Measurements from ENCODE around the gene CARMIL1.
A peak's percentile ranks its signal among the peaks of the same experiment; 100 is the strongest.

Gene CARMIL1

DNA sequence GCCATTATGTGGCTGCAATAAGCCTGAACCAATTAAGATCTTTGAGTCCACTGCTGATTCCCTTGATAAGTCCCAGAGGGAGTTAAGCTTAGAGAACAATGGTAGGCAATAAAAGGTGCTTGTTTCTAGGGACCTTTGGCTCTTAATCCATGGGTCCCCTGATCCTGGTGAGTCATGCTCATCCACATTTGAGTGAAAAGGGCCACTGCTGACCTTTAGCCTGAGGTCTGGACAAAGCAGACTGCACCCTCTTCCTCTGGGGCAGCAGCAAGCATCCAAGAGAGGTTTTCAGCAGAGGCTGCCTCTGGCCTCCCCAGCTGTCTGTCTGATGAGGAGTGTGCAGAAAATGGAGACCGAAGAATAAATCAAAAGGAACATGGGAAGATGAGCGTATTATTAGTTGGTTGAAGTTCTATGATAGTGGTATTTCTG, 356.7 kb downstream of the CARMIL1 start:
- no peak for DNase-seq

DNA sequence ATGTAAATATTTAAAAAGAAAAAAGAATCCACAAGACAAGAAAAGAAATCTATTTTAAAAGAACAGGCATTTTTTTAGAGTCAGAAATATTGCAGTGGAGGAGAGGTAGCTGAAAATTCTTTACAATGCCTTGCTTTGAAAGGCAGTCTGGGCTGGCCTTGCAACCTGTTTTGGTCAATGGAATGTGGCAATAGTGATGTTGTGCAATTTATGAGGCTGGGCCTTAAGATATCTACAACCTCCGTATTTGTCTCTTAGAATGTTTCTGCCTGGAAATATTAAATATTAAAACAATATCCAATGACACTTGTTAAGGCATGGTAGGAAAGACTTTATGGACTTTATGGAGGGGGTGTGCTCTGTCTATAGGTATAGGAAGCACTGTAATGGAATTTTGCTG, 358.0 kb downstream of the CARMIL1 start:
- no peak for DNase-seq

DNA sequence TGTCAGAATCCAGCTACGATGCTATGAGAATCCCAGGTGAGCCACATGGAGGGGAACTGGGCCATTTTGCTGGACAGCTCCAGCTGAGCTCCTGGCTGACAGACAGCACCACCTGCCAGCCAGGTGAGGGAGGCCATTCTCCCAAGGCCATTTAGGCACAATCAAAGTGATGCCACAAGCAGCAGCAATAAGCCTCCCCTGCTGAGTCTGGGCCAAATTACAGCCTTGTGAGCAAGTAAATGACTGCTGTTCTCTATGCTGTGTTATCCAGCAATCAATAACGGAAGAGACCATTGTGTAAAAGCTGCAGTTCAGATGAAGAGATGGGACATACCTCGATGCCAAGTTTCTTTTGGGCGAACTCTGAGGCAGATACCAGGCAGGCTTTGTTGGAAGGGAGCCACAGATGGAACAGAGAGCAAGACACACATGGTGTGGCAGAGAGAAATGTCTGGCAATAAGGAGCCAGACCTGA, 358.8 kb downstream of the CARMIL1 start:
- peak; percentile 43 for DNase-seq

- DNase-seq: no peak
These were observed 360.5 kb downstream of the CARMIL1 start for GRCh38 chr6:25639653-25640052.

- DNase-seq: no peak
These were observed 361.3 kb downstream of the CARMIL1 start for GRCh38 chr6:25640446-25640845.

DNA sequence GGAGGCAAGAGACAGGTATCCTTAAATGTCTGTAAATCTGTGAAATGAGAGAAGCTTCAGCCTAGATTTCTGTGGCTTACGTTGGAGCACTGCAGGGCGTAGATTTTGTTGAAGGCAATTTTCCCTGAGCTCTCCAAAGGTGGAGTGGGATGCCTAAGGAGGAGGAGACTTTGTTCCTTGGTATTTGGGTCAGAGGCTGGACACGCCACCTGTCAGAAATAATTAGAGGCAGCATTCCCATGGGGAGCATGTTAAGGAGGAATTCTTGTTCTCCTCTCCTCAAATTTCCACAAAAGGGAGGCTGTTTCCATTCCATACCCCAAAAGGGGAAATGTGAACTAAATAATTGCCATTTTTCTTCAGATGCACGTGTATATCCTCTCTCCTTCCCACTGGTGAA, 361.7 kb downstream of the CARMIL1 start:
- DNase-seq: no peak

- DNase-seq: no peak
These were observed 362.2 kb downstream of the CARMIL1 start for GRCh38 chr6:25641377-25641776.

DNA sequence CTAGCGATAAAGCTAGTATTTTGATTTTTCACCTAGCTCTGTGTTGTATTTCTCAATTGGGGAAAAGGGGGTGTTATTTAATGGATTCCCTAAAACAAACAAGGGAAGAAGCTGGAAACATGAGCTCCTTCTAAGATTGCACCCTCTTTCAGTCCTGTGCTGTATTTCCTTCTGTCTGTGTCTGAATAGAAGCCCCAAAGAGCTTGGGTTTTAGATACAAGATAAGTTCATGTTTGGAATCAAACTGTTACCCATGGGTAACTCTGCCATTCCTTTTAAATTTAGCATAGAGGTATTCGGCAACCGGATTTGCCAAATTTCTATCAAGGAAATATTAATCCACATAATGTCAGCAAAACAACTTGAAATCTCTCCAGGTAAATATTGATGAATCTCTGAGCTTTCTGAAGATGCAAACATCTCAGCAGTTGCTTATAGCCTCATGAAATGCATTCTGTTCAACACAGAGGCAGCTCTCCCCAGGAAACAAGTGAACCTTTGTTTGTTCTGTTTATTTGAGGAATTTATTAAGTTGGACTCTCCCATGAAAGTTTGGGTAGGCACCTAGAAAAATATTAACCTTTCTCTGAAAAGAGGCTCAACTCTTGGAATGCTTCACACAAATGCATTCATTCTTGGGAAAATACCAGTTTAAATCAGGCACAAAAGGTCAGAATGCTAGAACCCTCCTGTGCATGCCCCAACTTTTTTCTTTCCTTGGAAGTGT, 362.9 kb downstream of the CARMIL1 start:
- DNase-seq: no peak

- no peak for DNase-seq
These were observed 363.6 kb downstream of the CARMIL1 start for GRCh38 chr6:25642667-25643328.

- no peak for DNase-seq
These were observed 366.7 kb downstream of the CARMIL1 start for GRCh38 chr6:25645916-25646315.

GRCh38 chr6:25649611-25650010, 370.4 kb downstream of the CARMIL1 start:
- DNase-seq: no peak

DNA sequence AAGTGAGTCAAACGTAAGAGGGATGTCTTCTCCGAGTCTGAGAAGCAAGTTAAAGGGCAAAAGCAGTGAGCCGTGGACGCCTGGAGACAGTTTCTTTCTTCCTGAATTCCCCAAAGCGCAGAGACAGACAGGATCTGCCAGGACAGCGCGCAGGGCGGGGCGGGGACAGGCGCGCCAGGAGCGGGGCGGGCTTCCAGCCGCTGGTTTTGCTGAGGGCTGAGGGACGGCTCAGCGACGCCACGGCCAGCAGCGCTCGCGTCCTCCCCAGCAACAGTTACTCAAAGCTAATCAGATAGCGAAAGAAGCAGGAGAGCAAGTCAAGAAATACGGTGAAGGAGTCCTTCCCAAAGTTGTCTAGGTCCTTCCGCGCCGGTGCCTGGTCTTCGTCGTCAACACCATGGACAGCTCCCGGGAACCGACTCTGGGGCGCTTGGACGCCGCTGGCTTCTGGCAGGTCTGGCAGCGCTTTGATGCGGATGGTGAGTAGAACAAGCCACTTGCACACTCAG, 372.9 kb downstream of the CARMIL1 start, which contains the start of gene SCGN:
Gene SCGN (plus strand): TSS at position 209 of the 509 bp plus-strand sequence. CDS start 189 bp downstream, at position 398.
- DNase-seq: peak; percentile 30

- no peak for DNase-seq
These were observed 376.5 kb downstream of the CARMIL1 start for GRCh38 chr6:25655723-25656122.

DNA sequence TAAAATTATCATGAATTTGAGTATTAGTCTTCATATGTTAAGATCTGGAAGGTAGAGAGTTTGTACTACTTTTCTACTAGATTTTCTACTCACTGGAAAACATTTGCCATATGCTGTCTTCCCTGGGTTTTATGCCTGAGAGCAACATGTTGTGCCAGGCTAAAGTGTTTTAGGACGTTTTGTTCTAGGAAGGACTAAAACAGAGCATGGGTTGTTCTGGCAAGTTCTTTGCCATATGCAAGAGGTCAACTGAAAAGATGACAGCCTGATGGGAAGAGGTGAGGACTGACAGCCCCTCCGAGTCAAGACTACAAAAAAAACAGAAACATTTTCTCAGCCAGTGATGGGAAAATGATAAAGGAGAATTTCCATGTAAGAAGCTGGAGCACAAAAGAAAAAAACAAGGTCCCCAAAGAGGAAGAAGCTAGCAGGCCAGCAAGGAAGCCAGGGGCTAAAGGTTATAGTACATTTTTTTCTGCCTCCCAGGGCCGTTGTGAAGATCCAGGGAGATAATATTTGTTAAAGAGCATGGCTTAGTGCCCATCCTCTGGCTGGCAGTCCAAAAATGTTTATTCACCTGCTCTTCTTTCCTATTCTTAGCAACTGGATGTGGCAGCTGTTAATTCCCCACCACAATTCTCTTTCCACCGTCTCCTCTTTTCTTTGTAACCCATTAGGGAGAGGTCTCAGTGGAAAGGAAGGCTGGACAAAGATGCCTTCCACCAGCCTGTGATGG, 380.6 kb downstream of the CARMIL1 start:
- DNase-seq: peak; percentile 18

DNA sequence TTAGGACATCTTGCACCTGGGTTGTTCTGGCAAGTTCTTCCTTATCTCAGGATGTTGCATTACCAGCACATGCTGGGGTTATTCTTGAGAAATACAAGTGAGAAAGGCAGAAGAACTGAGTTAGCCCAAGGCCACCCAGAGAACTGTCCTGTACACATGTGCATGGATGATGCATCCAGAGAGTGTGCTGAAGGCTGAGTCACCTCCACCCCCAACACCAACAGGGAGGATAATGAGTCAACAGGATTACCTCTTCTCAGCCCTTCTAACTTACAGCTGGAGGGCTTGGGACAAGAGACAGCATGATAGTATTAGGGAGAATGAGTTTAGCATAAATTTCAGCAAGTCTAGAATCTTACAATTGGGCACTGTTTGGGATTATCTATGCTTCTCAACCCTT, 381.3 kb downstream of the CARMIL1 start:
- DNase-seq: peak; percentile 47

DNA sequence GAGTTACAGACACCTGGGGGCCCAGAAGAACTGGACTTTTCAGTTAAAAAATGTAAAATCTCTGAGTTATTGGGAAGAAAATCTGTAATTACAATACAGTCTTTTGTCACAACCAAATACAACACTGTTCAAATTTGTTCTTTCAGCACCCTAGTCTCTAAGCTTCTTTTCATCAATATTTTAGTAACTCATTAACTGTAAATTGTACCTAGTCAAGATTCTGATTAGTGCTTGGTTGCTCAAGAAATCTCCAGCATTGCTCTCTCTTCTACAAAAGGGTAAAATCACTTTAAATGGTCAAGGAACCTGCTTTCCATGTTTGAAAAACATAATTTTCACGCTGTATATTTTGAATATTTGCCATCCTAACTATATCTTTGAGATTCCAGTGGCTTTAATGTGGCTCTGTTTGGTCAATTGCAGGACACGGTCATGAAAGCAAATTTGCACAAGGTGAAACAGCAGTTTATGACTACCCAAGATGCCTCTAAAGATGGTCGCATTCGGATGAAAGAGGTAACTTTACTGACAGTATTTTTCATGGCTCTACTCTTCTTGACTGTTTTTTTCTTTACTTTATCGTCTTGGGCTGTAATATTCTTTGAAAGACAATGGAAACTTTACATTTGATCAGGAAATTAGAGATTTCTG, 382.1 kb downstream of the CARMIL1 start:
- DNase-seq: no peak

GRCh38 chr6:25665455-25665854, 386.3 kb downstream of the CARMIL1 start:
- DNase-seq: no peak

DNA sequence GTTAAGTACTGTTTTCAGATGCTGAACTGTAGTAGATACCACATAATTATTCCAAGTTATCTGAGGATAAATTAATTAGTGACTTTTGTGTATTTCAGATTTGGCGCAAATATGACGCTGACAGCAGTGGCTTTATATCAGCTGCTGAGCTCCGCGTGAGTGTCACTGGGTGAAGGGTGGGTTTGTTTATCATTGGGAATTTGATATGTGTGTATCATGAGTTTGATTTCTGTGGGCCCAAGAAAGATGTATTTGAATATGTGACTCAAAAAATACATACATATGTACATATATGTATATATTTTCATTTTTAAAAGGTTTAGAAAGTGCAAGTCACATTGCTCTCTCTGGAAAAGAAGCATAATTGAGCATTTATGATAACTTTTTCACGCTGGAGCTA, 390.2 kb downstream of the CARMIL1 start:
- DNase-seq: no peak

Measured in NCI-H510A (cell line).